GM12892 (cell line): ENCODE data around the gene CSTPP1.

Source experiments
- POLR2A ChIP-seq: IDR thresholded peaks from 2 replicates; pipeline ENCODE4 v1.6.1; 2011; ENCODE audit warnings: low read depth, low read length, control low read depth
- POLR2AphosphoS5 ChIP-seq: IDR thresholded peaks from 2 replicates; pipeline ENCODE4 v1.6.1; 2011; ENCODE audit warnings: low read depth, low read length, control low read depth
- TAF1 ChIP-seq: IDR thresholded peaks from 2 replicates; pipeline ENCODE4 v1.6.1; 2011; ENCODE audit warnings: low read depth, mild to moderate bottlenecking, control low read depth, low read length, borderline replicate concordance

DNA sequence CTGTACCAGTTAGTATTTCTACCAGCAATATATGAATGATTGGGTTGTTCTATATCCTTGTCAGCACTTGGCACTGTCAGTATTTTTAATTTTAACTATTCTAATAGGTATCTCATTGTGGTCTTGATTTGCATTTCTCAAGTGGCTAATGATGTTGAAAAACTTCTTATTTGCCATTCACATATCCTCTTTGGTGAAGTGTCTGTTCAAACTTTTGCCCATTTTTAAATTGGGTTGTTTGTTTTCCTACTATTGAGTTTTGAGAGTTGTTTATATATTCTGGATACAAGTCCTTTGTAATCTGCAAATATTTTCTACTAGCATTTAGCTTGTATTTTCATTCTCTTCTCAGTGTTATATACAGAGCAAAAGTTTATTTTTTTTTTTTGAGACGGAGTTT, 82.1 kb downstream of the CSTPP1 start:
- no peak for TF ChIP-seq POLR2A
- no peak for TF ChIP-seq TAF1
- no peak for TF ChIP-seq POLR2AphosphoS5
